HG02852 (cell line): ENCODE measurements around the gene HSPA8.
"Not testable (repeated sequence)": the region's sequence is repeated elsewhere in the genome, so short reads cannot be mapped to it uniquely, and the experiment has no call there.

Experiments used
- ATAC-seq: cut with Tn5 transposase; IDR thresholded peaks from one replicate; pipeline ENCODE4 v1.9.1; 2021; ENCODE audit warnings: mild to moderate bottlenecking, moderate library complexity; ENCODE audit not compliant: unreplicated experiment

HSPA8 gene

DNA sequence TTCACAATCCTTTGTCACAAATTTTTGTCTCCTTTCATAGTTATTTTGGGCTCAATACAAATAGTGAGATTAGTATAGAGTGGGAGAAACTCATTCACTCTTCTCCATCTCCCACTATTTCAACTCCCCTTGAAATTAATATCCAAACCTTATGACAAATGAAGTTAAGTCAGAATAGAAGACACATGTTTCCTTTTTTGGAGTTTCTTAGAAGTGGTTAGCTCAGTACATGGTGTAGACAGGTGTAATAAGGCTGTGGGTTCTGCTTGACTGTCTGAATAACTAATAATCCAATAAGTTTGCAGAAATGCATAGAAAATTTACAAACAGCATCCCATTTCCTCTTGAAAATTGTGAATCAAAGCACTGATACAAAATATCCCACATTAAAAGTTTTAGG, 10.8 kb upstream of the HSPA8 start:
- no peak for ATAC-seq

DNA sequence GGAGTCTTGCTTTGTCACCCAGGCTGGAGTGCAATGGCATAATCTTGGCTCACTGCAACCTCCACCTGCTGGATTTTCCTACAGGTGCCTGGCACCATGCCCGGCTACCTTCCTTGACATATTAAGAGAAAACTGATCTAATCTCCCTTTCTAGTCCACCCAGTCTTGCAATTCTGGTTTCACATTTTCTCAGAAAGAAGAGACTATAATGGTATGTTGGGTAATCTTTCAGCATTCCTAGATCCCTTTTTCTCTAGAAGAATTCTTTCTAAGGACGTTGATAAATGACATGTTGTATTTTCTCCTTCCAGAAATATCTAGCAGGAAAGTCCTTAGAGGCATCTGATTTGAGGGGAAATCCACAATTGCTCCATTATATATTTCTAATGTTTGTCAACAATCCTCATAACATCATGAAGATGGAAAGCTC, 10.4 kb upstream of the HSPA8 start:
- ATAC-seq = no peak

DNA sequence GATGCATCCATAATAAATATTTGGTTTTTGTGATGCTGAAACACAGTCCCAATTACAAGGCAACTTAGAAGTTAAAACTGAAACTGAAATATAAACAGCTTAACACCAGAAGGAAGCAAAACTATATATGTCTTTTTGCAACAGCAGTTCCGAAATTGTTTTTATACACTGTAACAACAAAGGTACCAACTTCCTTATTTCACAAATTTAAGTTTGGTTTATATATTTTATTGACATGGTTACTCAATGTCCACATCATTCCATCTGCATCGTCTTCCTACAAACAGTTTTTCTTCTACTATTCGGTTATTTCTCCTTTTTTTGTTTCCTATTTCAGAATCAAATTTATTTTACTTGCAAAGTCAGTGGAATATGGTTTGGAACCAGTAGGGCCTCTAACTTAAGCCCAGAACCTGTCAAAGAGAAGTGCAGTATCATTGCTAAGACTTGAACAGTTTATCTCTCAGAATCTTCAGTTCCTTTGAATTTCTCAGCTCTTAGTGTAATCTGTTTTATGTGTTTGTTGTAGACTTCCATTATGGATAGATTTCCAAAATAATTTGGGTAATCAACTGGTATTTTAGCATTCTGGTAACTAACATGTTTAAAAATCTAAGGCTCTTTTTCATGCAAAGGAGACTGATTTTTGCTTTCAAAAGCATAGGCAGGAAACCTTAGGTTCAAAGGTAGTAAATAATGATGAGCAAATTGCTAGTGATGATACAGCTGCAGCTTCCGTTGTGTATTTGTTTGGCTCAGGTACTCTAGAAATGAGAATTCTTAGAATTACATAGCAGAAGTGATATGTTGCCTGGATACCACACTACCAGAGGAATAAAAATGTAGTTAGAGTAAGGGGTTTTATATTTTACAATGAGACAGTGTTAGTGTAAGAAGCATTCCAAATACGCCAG, 8.2 kb upstream of the HSPA8 start:
- peak; percentile 61 for ATAC-seq

DNA sequence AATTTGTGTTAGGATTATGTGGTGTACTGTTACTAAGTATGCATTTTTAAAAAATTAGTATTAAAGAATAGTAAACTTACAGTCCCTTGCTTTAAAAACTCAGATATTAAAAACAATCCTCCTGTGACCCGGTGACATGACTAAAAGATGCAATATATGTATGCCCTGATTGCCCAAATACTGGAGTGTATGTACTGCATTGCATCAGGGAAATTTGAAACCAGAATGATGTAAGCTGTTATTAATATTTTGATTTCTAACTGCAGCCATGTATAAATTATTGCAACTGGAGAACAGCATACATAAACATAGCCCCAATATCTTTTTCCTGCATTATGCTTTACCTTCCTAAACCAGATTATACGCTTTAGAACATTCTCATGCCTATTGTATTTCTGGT, 3.7 kb upstream of the HSPA8 start:
- ATAC-seq = no peak

DNA sequence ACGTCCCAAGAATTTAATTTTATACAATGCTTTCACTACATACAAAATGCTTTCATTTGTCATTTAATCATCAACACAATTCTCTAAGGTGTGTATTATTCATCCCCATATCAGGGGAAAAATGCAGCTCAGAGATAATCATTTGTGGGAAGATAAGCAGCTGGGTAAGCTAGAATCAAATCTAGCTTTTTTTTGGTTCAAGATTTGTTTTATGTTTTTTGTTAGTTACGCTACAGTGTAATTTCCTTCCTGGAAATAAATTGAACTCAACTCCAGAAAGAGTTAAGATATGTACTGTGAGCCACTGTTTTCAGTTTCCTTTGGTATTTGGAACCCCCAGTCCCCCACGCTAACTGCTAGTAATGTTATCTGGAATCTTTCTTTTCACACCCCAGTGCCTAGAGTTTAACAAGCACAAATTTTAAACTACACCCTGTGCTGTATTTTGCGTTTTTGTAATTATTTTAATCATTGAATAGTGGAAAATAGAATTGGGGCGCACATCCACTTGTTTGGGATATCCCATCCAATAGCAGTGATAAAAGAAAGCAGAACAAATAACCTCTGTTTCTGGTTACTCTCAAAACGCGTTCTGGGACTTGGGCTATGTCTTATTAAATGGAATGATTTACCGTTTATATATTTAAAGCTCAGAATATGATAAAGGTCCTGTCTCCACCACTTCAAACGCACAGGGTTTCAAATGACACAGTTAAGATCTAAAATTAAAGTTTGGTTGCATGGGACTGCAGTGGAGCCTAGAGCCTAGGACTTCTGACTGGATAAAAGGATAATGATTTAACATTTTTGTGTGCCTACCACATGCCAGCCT, 2.1 kb upstream of the HSPA8 start:
- no peak for ATAC-seq

DNA sequence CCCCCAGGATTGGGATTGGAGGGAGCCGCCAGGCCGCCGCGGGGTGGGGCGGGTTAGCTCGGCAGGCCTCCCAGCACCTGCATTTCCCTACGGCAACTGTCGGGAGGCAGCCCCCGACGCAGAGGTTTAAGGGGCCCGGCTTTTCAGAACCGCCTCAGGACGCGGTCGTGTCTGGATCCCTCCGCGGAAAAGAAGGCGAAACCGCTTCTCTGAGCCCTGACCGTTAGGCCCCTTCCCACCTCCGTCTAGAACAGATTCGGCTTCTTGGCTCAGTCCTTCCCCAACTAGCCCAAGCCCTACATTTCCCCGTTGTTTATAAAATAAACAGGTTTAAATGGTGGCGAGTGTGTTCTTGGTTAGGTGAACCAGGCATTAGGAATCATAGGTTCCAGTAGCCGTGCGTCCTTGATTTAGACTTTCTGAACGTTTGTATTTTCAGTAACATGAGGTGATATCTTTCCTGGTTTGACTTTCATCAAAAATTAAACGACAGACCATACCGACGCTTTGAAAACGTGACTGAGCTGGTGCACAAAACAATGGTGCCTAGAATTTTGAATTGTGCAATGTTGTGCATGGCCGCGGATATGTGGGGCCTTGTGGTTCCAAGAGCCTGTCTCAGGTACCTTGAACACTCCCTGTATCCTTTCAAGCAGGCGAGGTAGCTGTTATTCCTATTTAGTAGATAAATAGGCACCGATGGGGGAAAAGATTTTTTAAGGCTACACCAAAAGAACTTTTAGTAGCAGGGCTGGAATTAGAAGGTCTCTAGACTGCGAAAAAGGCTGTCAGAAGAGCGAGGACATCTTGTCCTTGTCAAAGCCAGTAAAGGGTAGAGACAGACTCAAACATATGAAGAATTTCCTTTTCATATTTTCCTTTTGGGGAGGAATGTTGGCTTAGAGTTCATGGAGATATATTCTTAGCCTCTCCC, 1.2 kb upstream of the HSPA8 start:
- ATAC-seq = peak; percentile 3

DNA sequence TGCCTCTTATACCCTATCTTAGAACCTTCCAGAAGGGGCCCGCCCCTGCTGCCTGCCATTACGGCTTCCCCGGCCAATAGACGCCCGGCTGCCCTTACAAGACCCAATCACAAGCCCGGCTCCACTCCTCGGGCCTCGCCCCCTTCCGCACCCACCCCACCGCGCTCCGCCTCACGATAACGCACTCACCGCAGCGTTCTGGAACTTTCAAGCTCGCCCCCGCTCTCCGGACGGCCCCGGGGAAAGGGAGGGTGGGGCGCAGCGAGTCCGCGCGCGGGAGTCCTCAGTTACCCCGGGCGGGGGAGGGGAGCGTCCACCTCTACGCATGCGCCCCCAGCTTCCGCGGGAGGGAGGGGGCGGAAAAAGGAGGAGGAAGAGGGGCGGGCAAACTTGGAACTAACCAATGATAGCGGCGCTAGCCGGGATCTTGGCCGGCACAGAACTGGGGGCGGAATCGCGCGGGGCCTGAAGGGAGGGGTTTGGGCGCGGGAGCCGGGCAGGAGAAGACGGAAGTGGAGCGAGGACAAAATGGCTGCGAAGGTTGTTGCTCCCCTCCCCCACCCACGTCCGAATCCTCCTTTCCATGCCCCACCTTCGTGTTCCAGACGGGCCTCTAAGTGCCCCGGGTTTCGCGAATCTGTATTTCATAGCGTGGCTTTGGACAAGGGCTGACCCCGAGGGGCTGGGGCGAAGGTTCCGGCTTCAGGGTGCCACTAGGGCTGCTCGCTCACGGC, 389 bp upstream of the HSPA8 start:
- peak; percentile 85 for ATAC-seq

DNA sequence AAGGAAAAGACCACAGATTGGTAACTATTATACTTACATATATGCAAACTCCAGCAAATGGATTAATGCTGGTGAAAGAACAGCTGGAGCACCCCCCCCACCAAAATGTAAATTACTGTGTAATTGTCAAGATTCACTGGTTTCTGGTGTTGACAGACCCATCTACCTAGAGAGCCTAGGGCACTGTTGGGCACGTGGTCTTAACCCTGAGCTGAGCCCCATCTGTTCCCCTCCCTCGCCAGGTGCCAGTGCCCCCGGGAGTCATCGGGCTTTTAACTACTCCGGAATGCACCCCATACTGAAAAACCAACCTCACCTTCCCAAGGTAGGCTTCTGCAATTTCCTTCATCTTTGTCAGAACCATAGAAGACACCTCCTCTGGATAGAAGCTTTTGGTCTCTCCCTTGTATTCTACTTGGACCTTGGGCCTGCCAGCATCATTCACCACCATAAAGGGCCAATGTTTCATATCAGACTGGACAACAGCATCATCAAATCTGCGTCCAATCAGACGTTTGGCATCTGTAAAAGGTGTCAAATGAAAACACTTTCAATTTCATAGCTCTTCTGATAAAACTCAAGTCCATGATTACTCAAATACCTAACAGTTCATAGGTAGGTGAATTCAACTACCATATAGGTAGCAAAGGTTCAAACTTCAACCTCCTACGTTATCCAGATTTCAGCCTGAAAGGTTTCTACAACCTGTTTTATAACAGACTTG, 1.5 kb downstream of the HSPA8 start:
- no peak for ATAC-seq

DNA sequence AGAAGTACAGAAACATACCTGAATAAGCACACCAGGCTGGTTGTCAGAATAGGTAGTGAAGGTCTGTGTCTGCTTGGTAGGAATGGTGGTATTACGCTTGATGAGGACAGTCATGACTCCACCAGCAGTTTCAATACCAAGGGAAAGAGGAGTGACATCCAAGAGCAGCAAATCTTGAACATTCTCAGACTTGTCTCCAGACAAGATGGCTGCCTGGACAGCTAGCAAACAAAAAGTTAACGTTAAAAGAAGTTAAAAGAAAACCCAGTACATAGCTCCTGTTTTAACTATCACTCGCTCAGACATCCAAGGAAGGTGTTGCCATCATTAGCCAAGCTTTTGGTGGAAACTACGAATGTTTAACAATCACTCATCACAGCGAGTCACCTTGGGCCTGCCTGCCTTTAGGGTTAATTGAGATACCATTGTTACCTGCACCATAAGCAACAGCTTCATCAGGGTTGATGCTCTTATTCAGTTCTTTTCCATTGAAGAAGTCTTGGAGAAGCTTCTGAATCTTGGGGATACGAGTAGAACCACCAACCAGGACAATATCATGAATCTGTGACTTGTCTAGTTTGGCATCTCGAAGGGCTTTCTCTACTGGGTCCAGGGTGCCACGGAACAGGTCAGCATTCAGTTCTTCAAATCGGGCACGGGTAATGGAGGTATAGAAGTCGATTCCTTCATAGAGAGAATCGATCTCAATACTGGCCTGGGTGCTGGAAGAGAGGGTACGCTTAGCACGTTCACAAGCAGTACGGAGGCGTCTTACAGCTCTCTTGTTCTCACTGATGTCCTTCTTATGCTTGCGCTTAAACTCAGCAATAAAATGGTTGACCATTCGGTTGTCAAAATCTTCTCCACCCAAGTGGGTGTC, 2.7 kb downstream of the HSPA8 start:
- ATAC-seq = not testable (repeated sequence)

DNA sequence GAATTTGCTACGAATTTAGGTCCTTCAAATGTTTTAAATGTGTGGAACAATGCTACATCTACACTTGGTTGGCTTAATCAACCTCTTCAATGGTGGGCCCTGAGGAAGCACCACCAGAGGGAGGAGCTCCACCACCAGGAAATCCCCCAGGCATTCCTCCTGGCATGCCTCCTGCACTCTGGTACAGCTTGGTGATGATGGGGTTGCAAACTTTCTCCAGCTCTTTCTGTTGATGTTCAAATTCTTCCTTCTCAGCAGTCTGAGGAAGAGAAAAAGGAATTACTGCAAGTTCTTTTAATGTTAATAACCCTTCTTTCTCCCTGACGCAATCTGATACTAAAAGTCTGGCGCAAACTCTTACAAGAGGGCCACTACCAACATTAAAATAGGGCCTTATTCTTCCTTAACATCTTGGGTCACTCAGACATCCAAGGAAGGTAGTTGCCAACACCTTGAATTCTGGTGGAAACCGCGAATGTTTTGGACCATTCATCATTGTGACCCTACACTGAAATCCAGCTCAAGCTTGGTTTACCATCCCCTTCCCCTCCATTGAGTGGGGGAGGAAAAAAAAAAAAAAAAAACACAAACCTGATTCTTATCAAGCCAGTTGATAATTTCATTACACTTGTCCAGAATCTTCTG, 4.2 kb downstream of the HSPA8 start:
- ATAC-seq = no peak

DNA sequence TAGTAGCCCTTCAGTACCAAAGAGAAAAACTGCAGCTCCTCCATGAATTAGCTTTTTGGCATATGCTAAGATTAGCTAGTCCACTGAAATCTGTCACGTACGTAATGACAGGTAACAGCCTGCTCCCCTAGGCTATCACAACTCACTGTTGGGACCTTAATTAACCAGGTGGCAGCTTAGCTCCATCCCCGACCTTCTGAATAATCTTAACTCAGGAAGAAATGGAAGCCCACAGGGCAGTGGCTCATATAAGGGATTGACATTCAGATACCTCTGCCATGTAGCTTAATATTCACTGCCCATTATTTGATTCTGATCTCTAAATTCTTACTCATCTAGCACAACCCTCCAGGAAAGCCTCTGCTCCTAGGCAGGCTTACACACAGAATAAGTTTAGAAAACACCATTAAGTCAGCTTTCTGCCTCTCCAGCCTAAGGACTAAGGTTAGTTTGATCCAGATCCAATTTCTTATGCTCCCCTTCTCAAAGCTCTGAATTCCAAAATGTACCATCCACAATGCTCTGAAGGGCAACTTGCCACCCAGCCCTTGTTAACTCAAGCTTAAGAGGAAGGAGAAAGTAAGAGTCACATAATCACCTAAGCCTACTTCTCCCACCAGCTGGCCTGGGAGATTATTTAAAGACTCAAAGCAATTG, 5.0 kb downstream of the HSPA8 start:
- no peak for ATAC-seq

DNA sequence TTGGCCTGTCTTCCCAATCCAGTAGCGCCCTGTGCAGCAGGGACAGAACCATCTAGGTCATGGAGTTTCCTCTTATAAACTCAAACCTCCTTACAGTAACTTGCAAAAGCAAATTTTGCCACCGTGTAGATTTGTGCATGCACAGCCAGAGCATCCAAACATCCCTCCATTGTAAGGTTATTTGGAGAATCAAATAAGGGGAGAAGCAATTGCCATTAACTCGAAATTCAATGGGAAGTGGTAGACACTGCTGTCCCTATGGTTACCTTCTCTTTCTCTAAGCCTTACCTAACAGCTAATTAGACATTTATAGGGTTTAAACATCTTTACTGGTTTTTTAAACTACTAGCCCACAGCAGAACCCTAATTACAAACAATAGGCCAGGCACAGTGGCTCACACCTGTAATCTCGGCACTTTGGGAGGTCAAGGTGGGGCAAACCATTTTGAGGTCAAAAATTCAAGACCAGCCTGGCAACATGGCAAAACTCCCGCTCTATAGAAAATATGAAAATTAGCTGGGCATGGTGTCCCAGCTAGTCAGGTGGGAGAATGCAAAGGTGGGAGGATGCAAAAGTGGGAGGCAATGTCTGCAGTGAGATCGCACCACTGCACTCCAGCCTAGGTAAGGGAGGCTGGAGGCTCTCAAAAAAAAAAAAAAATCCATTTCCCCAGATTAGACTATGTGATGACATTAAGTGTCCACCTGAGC, 6.6 kb downstream of the HSPA8 start:
- ATAC-seq = no peak

DNA sequence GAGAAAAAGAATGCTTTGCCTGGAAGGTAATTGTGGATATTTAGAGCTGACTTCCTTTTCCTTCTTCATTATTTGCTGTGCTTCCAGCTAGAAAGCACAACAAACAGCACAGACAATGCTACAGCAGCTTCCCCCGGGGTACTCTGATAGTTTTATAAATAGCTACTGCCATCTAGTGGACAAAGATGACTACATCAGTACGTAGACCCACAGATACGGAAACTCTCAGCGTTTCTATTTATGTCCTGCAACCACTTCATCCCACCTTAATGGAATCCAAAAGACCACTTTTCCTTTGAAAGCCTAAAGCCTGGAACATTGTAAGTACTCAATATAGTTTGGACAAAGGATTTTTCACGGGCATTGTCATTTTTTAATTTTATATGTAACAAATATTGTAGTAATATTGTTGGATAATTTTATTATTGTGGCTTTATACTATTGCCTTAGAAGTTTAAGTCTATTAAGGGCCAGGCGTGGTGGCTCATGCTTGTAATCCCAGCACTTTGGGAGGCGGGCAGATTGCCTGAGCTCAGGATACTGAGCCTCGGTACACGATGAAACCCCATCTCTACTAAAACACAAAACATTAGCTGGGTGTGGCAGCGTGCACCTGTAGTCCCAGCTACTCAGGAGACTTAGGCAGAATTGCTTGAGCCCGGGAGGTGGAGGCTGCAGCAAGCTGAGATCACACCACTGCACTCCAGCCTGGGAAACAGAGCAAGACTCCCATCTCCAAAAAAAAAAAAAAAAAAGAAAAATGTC, 7.5 kb downstream of the HSPA8 start:
- peak; percentile 62 for ATAC-seq

DNA sequence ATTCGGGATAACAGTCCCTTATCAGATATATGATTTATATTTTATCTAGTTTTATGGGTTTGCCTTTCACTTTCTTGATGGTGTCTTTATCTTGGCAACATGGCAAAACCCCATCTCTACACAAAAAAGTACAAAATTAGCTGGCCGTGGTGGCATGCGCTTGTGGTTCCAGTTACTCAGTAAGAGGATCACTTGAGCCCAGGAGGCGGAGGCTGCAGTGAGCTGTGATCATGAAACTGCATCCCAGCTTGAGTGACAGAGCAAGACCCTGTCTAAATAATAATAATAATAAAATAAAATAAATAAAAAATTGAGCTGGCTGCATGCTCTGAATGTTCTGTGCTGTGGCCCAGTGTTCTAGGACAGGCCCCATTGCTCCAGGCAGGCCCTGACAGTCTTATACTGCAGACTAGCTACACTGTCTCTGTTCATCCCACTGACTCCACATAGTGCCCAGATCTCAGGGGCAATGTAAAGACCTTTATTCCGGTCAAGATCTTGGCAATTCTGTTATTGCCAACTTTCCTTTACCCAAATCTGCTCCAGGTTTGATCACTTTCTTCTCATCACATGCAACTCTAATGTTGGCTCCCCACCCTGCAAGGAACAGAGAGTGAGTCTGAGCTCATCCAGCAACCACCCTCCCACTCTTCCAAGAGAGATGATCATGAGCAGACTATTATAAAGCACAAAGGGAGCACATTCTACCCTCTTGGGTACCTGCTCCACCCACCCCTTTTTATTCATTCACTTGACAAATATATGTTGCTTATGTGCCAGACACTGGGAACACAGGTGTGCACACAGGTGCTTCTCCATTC, 8.8 kb downstream of the HSPA8 start:
- ATAC-seq = no peak

DNA sequence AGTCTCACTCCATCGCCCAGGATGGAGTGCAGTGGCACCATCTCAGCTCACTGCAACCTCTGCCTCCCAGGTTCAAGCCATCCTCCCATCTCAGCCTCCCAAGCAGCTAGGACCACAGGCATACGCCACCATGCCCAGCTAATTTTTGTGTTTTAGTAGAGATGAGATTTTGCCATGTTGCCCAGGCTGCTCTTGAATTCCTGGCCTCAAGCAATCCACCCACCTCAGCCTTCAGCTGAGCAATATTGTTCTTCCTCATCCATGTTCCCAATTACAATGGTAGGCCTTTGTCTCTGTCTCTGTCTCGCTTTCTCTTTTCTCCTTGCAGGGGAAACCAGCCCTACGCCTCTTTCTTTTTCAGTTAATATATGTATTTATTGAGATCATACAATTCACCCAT, 10.3 kb downstream of the HSPA8 start:
- ATAC-seq = no peak
